ENCODE measurements around the gene HIF3A. TPM values are rescaled to one million over a fixed set of nuclear protein-coding genes. Genes with fewer than 3 reads are reported as not detected.

HIF3A gene
- total and polyA plus RNA-seq, 9 of the 15 experiments (the other 6 are each of a cell fraction or from before 2014, with no cell fraction given), result 0.29 TPM; not detected in 8

- Histone ChIP-seq H3K9ac (ENCODE audit: insufficient read depth in 1 of 2, low read depth in 2 of 2, low read length in 2 of 2) (no peak overlapping the region), H3K4me3 (no peak overlapping the region), H4K20me1 (replicated peaks; ENCODE audit: control insufficient read depth, insufficient read depth, low read length) (no peaks in the 10 kb centered on the region), H3K27ac (ENCODE audit: extremely low read depth, low read depth, low read length) (no peak overlapping the region), H3K9me1 (ENCODE audit: control insufficient read depth, insufficient read depth, low read length) (no peaks in the 10 kb centered on the region), H3K4me1 (replicated peaks in 1 of 2; ENCODE audit: control insufficient read depth in 2 of 2, insufficient read depth in 2 of 2, low read length in 2 of 2) (no peaks in the 10 kb centered on the region; a peak in 1 of 5 replicates), H3K79me2 (ENCODE audit: control insufficient read depth, insufficient read depth, low read length) (no peaks in the 10 kb centered on the region), H3K4me2 (ENCODE audit: insufficient read depth, low read length) (no peak overlapping the region), H3K9me3 (replicated peaks; ENCODE audit: control insufficient read depth, insufficient read depth, low read depth, low read length) (no peaks in the 10 kb centered on the region), H3K27me3 (ENCODE audit: control insufficient read depth in 2 of 2, insufficient read depth in 2 of 2, low read length in 2 of 2) (peaks cover 9 to 26% of the 10 kb centered on the region in 2 experiments), H2AFZ (ENCODE audit: low read depth, low read length) (no peak overlapping the region), H3K36me3 (ENCODE audit: control insufficient read depth, insufficient read depth, low read length) (no peaks in the 10 kb centered on the region)
- CTCF ChIA-PET (ENCODE audit: low intra/inter-chr PET ratio), result no interaction called here
- WGBS (ENCODE audit: insufficient coverage, low coverage, missing lambda C conversion rate), result 2% methylated on average over 16 of the region's 17 CpGs
- in situ Hi-C loops (cut with MboI) (no loop called here), intact Hi-C loops (cut with micrococcal nuclease) (no loop called here)
- BruUV-seq (replicated peaks), result no TSS peak
- DNase-seq (ENCODE audit: extremely low read depth in 1 of 4, low spot score in 3 of 4), result no peak
- no peak for ATAC-seq
- FAIRE-seq, result no peak
- TF ChIP-seq MAFK (IDR thresholded peaks at IDR 0.05; ENCODE audit: low read length) (no peak), NFE2L1 (tag; IDR thresholded peaks at IDR 0.05; ENCODE audit: borderline replicate concordance, low read depth) (no peak), TARDBP (IDR thresholded peaks at IDR 0.05) (no peak), NONO (IDR thresholded peaks at IDR 0.05; ENCODE audit: low read depth in 2 of 2, low read length in 1 of 2) (no peak), MXD1 (CRISPR knock-in tag; IDR thresholded peaks at IDR 0.05; ENCODE audit: borderline replicate concordance, poor library complexity, severe bottlenecking) (no peak), ZNF212 (CRISPR knock-in tag; IDR thresholded peaks at IDR 0.05) (no peak), BRD4 (IDR thresholded peaks at IDR 0.05) (no peak), DNMT1 (IDR thresholded peaks at IDR 0.05) (no peak), POLR2A (conservative IDR thresholded peaks at IDR 0.05) (no peak), HDAC3 (IDR thresholded peaks at IDR 0.05; ENCODE audit: borderline replicate concordance, partially characterized antibody) (no peak), SPI1 (IDR thresholded peaks at IDR 0.05; ENCODE audit: borderline replicate concordance, low read depth, low read length) (no peak), ETV5 (CRISPR knock-in tag; IDR thresholded peaks at IDR 0.05; ENCODE audit: low read depth) (no peak), HINFP (tag; conservative IDR thresholded peaks at IDR 0.05; ENCODE audit: low read depth) (no peak), PPARD (CRISPR knock-in tag; IDR thresholded peaks at IDR 0.05) (no peak), BMI1 (IDR thresholded peaks at IDR 0.05; ENCODE audit: low read length) (no peak), TFAP4 (CRISPR knock-in tag; IDR thresholded peaks at IDR 0.05; ENCODE audit: borderline replicate concordance) (no peak), RBM39 (optimal IDR thresholded peaks at IDR 0.05; ENCODE audit: low read depth, low read length) (no peak)
- POLR2A ChIA-PET, result no interaction called here
Measured at GRCh38 chr19:46270521-46271256, 26.2 kb upstream of the HIF3A start.
